Breast epithelium (tissue), 4 donors: ENCODE data around the gene ELOVL7. TPM values are rescaled to one million over a fixed set of nuclear protein-coding genes. Genes with fewer than 3 reads are reported as not detected.
"Not testable (repeated sequence)": the region's sequence is repeated elsewhere in the genome, so short reads cannot be mapped to it uniquely, and the experiment has no call there.

Source experiments
- DNase-seq, 2 donors: peaks; one replicate each; pipeline ENCODE4 v3.0.0-alpha.2; 2019; ENCODE audit warnings: low spot score in 2 of 2
- H3K27ac ChIP-seq, 2 donors: fragments of 200-600 bp; sonication (generic) in 1 of 2; one replicate each; pipeline ENCODE4 v1.5.1; 2016 to 2019; ENCODE audit warnings: mild to moderate bottlenecking in 1 of 2
- H3K27me3 ChIP-seq, 2 donors: fragments of 200-600 bp; sonication (generic) in 1 of 2; one replicate each; pipeline versions ENCODE4 v1.5.1 to v1.6.0; 2017 to 2019; ENCODE audit warnings: control low read depth in 1 of 2, mild to moderate bottlenecking in 1 of 2
- H3K36me3 ChIP-seq: fragments of 200-600 bp; one replicate; pipeline ENCODE4 v1.5.1; 2019
- H3K4me1 ChIP-seq, 2 donors: fragments of 200-600 bp; sonication (generic); one replicate each; pipeline ENCODE4 v1.5.1; 2016 to 2019; ENCODE audit warnings: control low read depth in 1 of 2
- H3K4me3 ChIP-seq, 3 donors: fragments of 200-600 bp; sonication (generic); 1 replicate in 2 of 3; 2 replicates in 1 of 3; pipeline ENCODE4 v1.5.1; 2016 to 2019; ENCODE audit warnings: mild to moderate bottlenecking in 3 of 3, moderate library complexity in 2 of 3
- H3K9me3 ChIP-seq, 2 donors: fragments of 200-600 bp; sonication (generic) in 1 of 2; one replicate each; pipeline ENCODE4 v1.5.1; 2016 to 2019; ENCODE audit warnings: control low read depth in 1 of 2
- POLR2A ChIP-seq: fragments of 450-650 bp; IDR thresholded peaks from one replicate; pipeline ENCODE4 v1.6.1; 2016; ENCODE audit warnings: antibody characterized with exemption, mild to moderate bottlenecking, moderate library complexity
- POLR2AphosphoS5 ChIP-seq, 3 donors: sonication (generic); formaldehyde crosslinking; IDR thresholded peaks; one replicate each; pipeline ENCODE4 v1.6.1; 2017; ENCODE audit warnings: antibody characterized with exemption in 3 of 3
- intact Hi-C: fragments of 100-400 bp; cut with DNase I; formaldehyde crosslinking; loops from one replicate; pipeline ENCODE4 v1.15.1; 2023; ENCODE audit warnings: low total_unique reads
- total RNA-seq, 3 donors: library from RNA; depleted of rRNA; stranded (reverse); fragments of >200 nt; gene quantifications; one replicate each; pipeline ENCODE4 v1.1.0, GENCODE V29; 2016
- TF ChIP-seq, protein P1 (sequence below), 3 donors: fragments of 450-650 bp; IDR thresholded peaks; one replicate each; pipeline ENCODE4 v1.5.1; 2016 to 2017; ENCODE audit warnings: antibody characterized with exemption in 3 of 3, mild to moderate bottlenecking in 3 of 3, moderate library complexity in 3 of 3

ELOVL7 gene
- total RNA-seq, 3 donors from 2014 or later: 3.9 to 7.5 (median 6.1) TPM

DNA sequence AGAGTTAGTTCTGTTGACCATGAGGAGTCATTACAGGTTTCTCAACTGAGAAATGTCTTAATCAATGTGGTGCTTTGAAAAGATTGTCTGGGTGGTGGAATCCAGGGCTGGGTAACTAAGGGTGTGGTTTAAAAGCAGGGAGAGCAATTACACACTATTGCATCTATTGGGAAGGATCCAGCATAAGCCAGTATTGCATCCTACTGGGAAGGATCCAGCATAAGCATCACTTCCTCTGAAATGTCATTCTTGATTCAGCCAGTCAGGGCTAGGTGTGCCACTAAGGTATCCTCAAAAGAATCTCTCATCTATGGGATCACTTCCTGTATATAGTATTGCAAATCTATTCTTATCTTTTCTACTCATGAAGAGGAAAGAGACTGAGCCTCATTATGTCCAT lies 38.6 kb downstream of the ELOVL7 start:
- no peaks in the 10 kb centered on the region for H3K4me1 ChIP-seq
- intact Hi-C loops: no loop called here
- H3K36me3 ChIP-seq: no peaks in the 10 kb centered on the region
- H3K27me3 ChIP-seq: no peaks in the 10 kb centered on the region
- TF ChIP-seq, protein P1, sequence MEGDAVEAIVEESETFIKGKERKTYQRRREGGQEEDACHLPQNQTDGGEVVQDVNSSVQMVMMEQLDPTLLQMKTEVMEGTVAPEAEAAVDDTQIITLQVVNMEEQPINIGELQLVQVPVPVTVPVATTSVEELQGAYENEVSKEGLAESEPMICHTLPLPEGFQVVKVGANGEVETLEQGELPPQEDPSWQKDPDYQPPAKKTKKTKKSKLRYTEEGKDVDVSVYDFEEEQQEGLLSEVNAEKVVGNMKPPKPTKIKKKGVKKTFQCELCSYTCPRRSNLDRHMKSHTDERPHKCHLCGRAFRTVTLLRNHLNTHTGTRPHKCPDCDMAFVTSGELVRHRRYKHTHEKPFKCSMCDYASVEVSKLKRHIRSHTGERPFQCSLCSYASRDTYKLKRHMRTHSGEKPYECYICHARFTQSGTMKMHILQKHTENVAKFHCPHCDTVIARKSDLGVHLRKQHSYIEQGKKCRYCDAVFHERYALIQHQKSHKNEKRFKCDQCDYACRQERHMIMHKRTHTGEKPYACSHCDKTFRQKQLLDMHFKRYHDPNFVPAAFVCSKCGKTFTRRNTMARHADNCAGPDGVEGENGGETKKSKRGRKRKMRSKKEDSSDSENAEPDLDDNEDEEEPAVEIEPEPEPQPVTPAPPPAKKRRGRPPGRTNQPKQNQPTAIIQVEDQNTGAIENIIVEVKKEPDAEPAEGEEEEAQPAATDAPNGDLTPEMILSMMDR (IDR thresholded peaks at IDR 0.05): no peak
- TF ChIP-seq POLR2AphosphoS5 (IDR thresholded peaks at IDR 0.05) (no peak), POLR2A (no peak)
- no peak overlapping the region for H3K4me3 ChIP-seq
- H3K9me3 ChIP-seq: no peaks in the 10 kb centered on the region
- no peak for DNase-seq
- H3K27ac ChIP-seq: no peak overlapping the region

DNA sequence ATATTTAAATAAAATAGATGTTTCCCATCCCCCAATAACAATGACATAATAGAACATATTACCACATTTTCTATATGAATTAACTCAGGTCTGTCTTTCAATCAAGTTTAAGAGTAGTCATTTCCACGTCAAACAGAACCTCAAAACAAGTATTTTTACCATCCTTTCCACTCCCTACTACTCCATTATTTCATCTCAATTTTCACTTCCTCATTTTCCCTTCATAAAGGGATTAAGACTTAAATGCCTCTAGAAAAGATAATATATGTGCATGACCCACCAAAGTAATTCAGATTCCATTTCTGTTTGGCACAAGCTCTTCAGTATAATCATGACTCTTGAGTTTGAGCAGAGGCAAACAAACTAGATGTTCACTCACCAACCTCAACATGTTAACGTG lies 40.4 kb downstream of the ELOVL7 start:
- TF ChIP-seq, protein P1 (IDR thresholded peaks at IDR 0.05): no peak
- TF ChIP-seq POLR2A (no peak), POLR2AphosphoS5 (IDR thresholded peaks at IDR 0.05) (no peak)

DNA sequence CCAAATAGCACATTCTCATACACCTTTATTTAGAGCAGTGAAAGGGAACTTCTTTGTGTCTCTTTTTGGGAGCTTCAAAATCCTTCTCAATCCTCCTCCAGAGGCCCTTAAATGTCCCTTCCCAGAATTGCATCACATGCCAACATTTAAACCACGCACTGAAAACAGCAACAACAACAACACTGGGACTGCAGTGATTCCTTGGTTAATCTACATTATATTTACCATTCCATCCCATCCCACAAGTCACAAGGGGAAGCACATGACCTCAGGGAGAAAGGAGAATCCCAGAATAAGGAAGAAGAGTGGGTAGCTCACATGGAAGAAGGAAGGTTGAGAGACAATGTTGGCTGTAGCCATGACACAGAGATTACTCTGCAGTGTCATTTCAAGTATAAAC lies 41.1 kb downstream of the ELOVL7 start:
- DNase-seq: no peak
- H3K9me3 ChIP-seq: no peaks in the 10 kb centered on the region
- H3K27ac ChIP-seq: no peak overlapping the region
- TF ChIP-seq POLR2AphosphoS5 (IDR thresholded peaks at IDR 0.05) (no peak), POLR2A (no peak)
- TF ChIP-seq, protein P1 (IDR thresholded peaks at IDR 0.05): no peak
- no peaks in the 10 kb centered on the region for H3K27me3 ChIP-seq
- intact Hi-C loops: no loop called here
- no peaks in the 10 kb centered on the region for H3K4me1 ChIP-seq
- no peak overlapping the region for H3K4me3 ChIP-seq
- H3K36me3 ChIP-seq: no peaks in the 10 kb centered on the region

More for the DNA sequence above, 40.4 kb downstream of the ELOVL7 start:
- H3K9me3 ChIP-seq: no peaks in the 10 kb centered on the region
- no peaks in the 10 kb centered on the region for H3K27me3 ChIP-seq
- H3K27ac ChIP-seq: no peak overlapping the region
- intact Hi-C loops: no loop called here
- H3K4me3 ChIP-seq: no peak overlapping the region
- no peaks in the 10 kb centered on the region for H3K36me3 ChIP-seq
- H3K4me1 ChIP-seq: no peaks in the 10 kb centered on the region
- DNase-seq: no peak

DNA sequence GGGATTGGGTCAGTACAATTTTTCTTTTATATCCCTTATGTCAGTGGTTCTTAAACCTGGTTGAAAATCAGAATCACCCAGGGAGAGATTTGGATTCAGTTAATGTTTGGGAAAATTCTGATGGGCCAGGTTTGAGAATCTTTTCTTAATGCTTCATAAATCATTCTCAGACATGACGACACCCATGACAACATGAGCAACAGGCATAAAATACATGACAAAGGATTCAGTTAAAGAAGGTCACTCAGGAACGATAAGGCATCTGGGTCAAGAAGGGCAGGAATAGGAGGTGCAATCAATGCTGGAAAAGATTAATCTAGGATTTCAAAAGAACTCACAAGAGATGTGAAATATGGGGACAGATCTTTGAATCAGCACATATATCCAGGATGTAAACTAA lies 41.8 kb downstream of the ELOVL7 start:
- TF ChIP-seq, protein P1 (IDR thresholded peaks at IDR 0.05): no peak
- TF ChIP-seq POLR2A (no peak), POLR2AphosphoS5 (IDR thresholded peaks at IDR 0.05) (no peak)
- no peaks in the 10 kb centered on the region for H3K27me3 ChIP-seq
- H3K4me1 ChIP-seq: no peaks in the 10 kb centered on the region
- intact Hi-C loops: no loop called here
- no peak overlapping the region for H3K27ac ChIP-seq
- DNase-seq: no peak
- no peak overlapping the region for H3K4me3 ChIP-seq
- no peaks in the 10 kb centered on the region for H3K36me3 ChIP-seq
- H3K9me3 ChIP-seq: no peaks in the 10 kb centered on the region

DNA sequence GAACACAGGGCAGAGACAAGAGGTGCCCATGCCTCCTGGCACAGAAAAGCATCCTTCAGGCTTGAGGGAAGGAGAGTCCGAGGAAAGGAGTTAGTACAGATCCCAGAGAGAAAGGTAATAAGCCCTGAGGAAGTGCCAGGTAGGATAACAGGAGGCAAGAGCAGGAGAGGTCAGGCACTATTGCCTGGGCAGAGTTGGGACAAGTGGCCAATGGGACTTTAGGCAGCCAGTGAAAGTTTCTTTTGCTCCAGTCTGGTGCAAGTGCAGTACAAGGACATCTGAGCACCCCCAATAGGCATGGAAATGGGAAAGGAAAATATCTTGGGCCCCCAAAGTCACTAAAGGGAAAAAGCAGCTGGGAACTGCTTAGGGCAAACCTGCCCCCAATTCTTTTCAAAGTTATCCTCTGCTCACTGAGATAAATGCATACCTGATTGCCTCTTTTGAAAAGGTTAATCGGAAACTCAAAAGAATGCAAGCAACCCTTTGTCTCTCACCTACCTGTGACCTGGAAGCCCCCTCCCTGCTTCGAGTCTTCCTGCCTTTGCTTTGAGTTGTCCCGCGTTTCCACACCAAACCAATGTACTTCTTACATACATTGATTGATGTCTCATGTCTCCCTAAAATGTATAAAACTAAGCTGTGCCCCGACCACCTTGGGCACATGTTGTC lies 46.5 kb downstream of the ELOVL7 start:
- no peaks in the 10 kb centered on the region for H3K27me3 ChIP-seq
- no peak overlapping the region for H3K4me3 ChIP-seq
- no peaks in the 10 kb centered on the region for H3K36me3 ChIP-seq
- H3K4me1 ChIP-seq: no peaks in the 10 kb centered on the region
- TF ChIP-seq POLR2AphosphoS5 (IDR thresholded peaks at IDR 0.05): no peak
- no peak for TF ChIP-seq POLR2A
- TF ChIP-seq, protein P1 (IDR thresholded peaks at IDR 0.05): no peak
- no peak for DNase-seq
- H3K9me3 ChIP-seq: no peaks in the 10 kb centered on the region
- intact Hi-C loops: loop anchor here (2.0 kb wide), 1 partner anchor 17 kb away; no protein-coding TSS in a partner anchor
- H3K27ac ChIP-seq: no peak overlapping the region

DNA sequence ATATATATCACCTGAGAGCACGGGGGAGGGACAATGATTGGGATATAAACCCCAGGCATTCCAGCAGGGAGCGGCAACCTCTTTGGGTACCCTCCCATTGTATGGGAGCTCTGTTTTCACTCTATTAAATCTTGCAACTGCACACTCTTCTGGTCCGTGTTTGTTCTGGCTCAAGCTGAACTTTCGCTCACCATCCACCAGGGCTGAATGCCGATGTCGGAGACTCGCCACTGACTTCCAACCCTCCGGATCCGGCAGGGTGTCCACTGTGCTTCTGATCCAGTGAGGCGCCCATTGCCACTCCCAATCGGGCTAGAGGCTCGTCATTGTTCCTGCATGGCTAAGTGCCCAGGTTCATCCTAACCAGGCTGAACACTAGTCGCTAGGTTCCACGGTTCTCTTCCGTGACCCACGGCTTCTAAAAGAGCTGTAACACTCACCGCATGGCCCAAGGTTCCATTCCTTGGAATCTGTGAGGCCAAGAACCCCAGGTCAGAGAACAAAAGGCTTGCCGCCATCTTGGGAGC lies 48.6 kb downstream of the ELOVL7 start:
- H3K36me3 ChIP-seq, H3K4me1 ChIP-seq, H3K27ac ChIP-seq, H3K9me3 ChIP-seq, H3K27me3 ChIP-seq, intact Hi-C loops, H3K4me3 ChIP-seq, DNase-seq: not testable (repeated sequence)
